ENCODE data around the gene GRPEL1.
A peak's percentile ranks its signal among the peaks of the same experiment; 100 is the strongest.

The GRPEL1 gene

DNA sequence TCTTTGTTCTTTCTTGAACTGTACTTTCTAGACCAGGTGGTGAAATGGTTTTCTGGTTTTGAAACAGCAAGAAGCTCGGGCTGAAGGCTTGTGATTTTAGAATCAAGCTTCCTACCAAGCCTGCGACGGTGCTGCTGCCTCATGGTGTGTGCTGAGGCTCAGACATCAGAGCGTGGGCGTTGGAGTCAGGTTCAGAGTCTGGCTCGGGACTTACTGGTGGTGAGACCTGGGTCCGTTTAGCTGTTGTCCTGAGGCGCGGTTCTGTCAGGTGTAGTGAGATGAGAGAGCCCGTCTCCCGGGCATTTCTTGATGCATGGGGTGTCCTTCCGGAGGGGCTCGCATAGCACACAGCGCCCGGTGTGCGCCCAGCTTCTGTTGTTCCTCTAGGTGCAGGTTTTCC lies 44.4 kb downstream of the GRPEL1 start:
- H2BK5ac ChIP-seq (ENCODE audit: low read depth, low read length, poor library complexity) = no peak overlapping the region
- no peak overlapping the region for H2BK120ac ChIP-seq (ENCODE audit: insufficient read depth, low read length, poor library complexity)
- peak overlapping the region; percentile 14 for H2AK5ac ChIP-seq (ENCODE audit: low read length)
- WGBS (ENCODE audit: extremely low coverage, insufficient coverage, insufficient read length) = no CpG with 5 or more reads among the region's 16 CpGs
- H3K4me1 ChIP-seq (ENCODE audit: control insufficient read depth in 1 of 2, insufficient read depth in 2 of 2, low read length in 2 of 2) = peaks cover 13 to 20% of the 10 kb centered on the region in 2 experiments
- H3K79me1 ChIP-seq (ENCODE audit: low read length) = peaks cover 7% of the 10 kb centered on the region
- no peak overlapping the region for H3K27ac ChIP-seq (ENCODE audit: low read depth, low read length)
- no peak overlapping the region for H3K4ac ChIP-seq (ENCODE audit: low read depth, low read length)
- H4K91ac ChIP-seq (ENCODE audit: low read depth, low read length) = no peak overlapping the region
- peaks cover 4% of the 10 kb centered on the region for H3K9me3 ChIP-seq (ENCODE audit: insufficient read depth, low read depth, low read length)
- H3K14ac ChIP-seq (ENCODE audit: low read length) = no peak overlapping the region
- H3K79me2 ChIP-seq (ENCODE audit: control insufficient read depth, insufficient read depth, low read length, poor library complexity) = peaks cover 1% of the 10 kb centered on the region
- no peak overlapping the region for H3K9ac ChIP-seq (ENCODE audit: low read length)
- no peak overlapping the region for H2BK12ac ChIP-seq (ENCODE audit: low read length)
- H3K27me3 ChIP-seq (ENCODE audit: insufficient read depth, low read length) = no peaks in the 10 kb centered on the region
- no peak overlapping the region for H3K4me3 ChIP-seq (ENCODE audit: low read depth, low read length)
- H4K12ac ChIP-seq (ENCODE audit: low read depth, low read length) = no peak overlapping the region
- no peak overlapping the region for H4K8ac ChIP-seq (ENCODE audit: low read depth, low read length)
- no peak overlapping the region for H2AFZ ChIP-seq (ENCODE audit: insufficient read depth, low read length, poor library complexity)
- peak overlapping the region; percentile 34 for H3K18ac ChIP-seq (ENCODE audit: low read length)
- no peak overlapping the region for H3K4me2 ChIP-seq (ENCODE audit: low read length)
- H3K23ac ChIP-seq (ENCODE audit: low read length) = no peak overlapping the region
- DNase-seq = no peak
- peaks cover 27 to 31% of the 10 kb centered on the region in 2 experiments for H3K36me3 ChIP-seq (ENCODE audit: control insufficient read depth in 1 of 2, insufficient read depth in 2 of 2, low read length in 2 of 2)

DNA sequence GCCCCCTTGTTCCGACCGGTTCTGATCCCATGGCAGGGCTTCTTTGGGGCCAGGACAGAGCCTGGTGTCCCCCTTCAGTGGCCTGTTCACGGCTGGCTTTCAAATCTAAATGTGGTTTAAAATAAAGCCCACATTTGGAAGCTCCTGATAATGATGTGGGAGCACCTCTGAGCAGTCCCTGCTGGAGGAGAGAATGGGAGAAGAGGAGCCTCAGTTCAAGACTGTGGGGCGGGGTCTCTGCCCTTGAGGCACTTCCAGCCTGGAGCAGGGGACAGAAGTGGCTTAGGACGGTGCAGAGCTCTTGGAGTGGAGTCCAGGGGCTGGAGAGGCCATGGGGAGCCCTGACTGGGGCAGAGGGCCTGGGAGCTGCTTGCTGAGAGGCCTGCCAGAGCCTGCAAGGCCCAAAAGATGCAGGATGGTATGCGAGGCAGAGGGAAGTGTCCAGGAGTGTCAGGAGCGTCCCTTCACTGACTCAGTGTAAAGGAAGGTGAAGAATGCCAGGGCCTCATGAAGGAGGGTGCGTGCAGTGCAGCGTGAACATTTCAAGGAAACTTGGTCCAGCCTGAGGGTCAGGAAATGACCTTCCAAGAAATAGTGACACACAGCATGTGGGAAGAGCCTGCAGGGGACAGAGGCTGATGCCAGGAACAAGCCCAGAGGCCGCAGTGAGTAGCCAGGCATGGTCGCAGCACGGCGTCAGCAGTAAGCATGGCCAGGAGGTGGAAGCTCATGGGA lies 45.8 kb downstream of the GRPEL1 start:
- Histone ChIP-seq H2BK5ac (ENCODE audit: low read depth, low read length, poor library complexity) (peak overlapping the region; percentile 65), H3K23ac (ENCODE audit: low read length) (no peak overlapping the region), H3K9ac (ENCODE audit: low read length) (no peak overlapping the region), H3K79me2 (ENCODE audit: control insufficient read depth, insufficient read depth, low read length, poor library complexity) (peaks cover 1% of the 10 kb centered on the region), H2BK120ac (ENCODE audit: insufficient read depth, low read length, poor library complexity) (peak overlapping the region; percentile 89), H3K14ac (ENCODE audit: low read length) (peak overlapping the region; percentile 92), H4K8ac (ENCODE audit: low read depth, low read length) (peak overlapping the region; percentile 59), H3K27ac (ENCODE audit: low read depth, low read length) (peak overlapping the region; percentile 75), H2BK12ac (ENCODE audit: low read length) (peak overlapping the region; percentile 91), H2AFZ (ENCODE audit: insufficient read depth, low read length, poor library complexity) (peak overlapping the region; percentile 27), H3K4me1 (ENCODE audit: control insufficient read depth in 1 of 2, insufficient read depth in 2 of 2, low read length in 2 of 2) (peaks cover 13 to 20% of the 10 kb centered on the region in 2 experiments), H3K27me3 (ENCODE audit: insufficient read depth, low read length) (no peaks in the 10 kb centered on the region), H4K91ac (ENCODE audit: low read depth, low read length) (peak overlapping the region; percentile 89), H3K4ac (ENCODE audit: low read depth, low read length) (peak overlapping the region; percentile 49), H4K12ac (ENCODE audit: low read depth, low read length) (no peak overlapping the region), H3K79me1 (ENCODE audit: low read length) (peaks cover 7% of the 10 kb centered on the region), H3K4me2 (ENCODE audit: low read length) (no peak overlapping the region), H3K36me3 (ENCODE audit: control insufficient read depth in 1 of 2, insufficient read depth in 2 of 2, low read length in 2 of 2) (peaks cover 26 to 27% of the 10 kb centered on the region in 2 experiments), H3K18ac (ENCODE audit: low read length) (peak overlapping the region; percentile 77), H2AK5ac (ENCODE audit: low read length) (peak overlapping the region; percentile 84), H3K9me3 (ENCODE audit: insufficient read depth, low read depth, low read length) (peaks cover 2% of the 10 kb centered on the region), H3K4me3 (ENCODE audit: low read depth, low read length) (no peak overlapping the region)
- WGBS (ENCODE audit: extremely low coverage, insufficient coverage, insufficient read length) = no CpG with 5 or more reads among the region's 13 CpGs
- DNase-seq = peak; percentile 99

DNA sequence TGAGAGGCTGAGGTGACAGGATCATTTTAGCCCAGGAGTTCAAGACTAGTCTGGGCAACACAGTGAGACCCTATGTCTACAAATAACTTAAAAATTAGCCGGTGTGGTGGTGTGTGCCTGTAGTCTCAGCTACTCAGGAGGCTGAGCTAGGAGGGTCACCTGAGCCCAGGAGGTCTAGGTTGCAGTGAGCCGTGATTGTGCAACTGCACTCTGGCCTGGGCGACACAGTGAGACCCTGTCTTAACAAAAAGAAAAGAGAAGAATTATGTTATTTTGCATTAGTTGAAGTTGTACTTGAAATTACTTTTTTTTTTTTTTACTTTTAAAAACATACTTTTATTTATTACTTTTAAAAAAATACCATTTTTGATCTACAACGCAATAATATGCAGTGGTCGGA lies 46.5 kb downstream of the GRPEL1 start:
- Histone ChIP-seq H3K36me3 (ENCODE audit: control insufficient read depth in 1 of 2, insufficient read depth in 2 of 2, low read length in 2 of 2) (peaks cover 28 to 32% of the 10 kb centered on the region in 2 experiments), H3K79me1 (ENCODE audit: low read length) (peaks cover 7% of the 10 kb centered on the region), H3K14ac (ENCODE audit: low read length) (no peak overlapping the region), H3K4me2 (ENCODE audit: low read length) (no peak overlapping the region), H2AFZ (ENCODE audit: insufficient read depth, low read length, poor library complexity) (no peak overlapping the region), H3K4me3 (ENCODE audit: low read depth, low read length) (no peak overlapping the region), H3K79me2 (ENCODE audit: control insufficient read depth, insufficient read depth, low read length, poor library complexity) (peaks cover 1% of the 10 kb centered on the region), H3K9ac (ENCODE audit: low read length) (no peak overlapping the region), H4K8ac (ENCODE audit: low read depth, low read length) (no peak overlapping the region), H3K9me3 (ENCODE audit: insufficient read depth, low read depth, low read length) (peaks cover 2% of the 10 kb centered on the region), H3K23ac (ENCODE audit: low read length) (no peak overlapping the region), H2AK5ac (ENCODE audit: low read length) (no peak overlapping the region), H4K12ac (ENCODE audit: low read depth, low read length) (no peak overlapping the region), H3K4ac (ENCODE audit: low read depth, low read length) (no peak overlapping the region), H2BK12ac (ENCODE audit: low read length) (peak overlapping the region; percentile 77), H3K18ac (ENCODE audit: low read length) (no peak overlapping the region), H3K27me3 (ENCODE audit: insufficient read depth, low read length) (no peaks in the 10 kb centered on the region), H4K91ac (ENCODE audit: low read depth, low read length) (peak overlapping the region; percentile 89), H3K27ac (ENCODE audit: low read depth, low read length) (peak overlapping the region; percentile 75), H3K4me1 (ENCODE audit: control insufficient read depth in 1 of 2, insufficient read depth in 2 of 2, low read length in 2 of 2) (peaks cover 13 to 20% of the 10 kb centered on the region in 2 experiments), H2BK120ac (ENCODE audit: insufficient read depth, low read length, poor library complexity) (no peak overlapping the region), H2BK5ac (ENCODE audit: low read depth, low read length, poor library complexity) (no peak overlapping the region)
- DNase-seq = no peak
- WGBS (ENCODE audit: extremely low coverage, insufficient coverage, insufficient read length) = no CpG with 5 or more reads among the region's 5 CpGs

DNA sequence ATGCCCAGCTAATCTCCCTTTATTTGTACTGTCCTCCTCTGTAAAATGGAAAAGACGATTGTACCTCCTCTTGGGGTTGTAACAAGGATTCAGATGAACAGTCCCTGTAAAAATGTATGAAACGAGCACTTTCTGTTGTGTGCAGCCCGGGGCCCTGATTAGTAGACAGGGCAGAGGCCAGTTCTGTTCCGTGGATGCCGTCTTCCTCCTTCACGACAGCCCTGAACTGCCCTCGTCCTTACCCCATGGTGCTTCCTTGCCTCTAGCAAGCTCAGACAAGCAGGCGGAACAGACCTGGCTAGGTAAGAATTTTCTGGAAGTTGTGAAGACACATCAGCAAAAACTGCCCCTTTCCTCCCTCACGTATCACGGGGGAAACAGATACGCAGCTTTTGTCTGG lies 47.0 kb downstream of the GRPEL1 start:
- no peak overlapping the region for H3K4ac ChIP-seq (ENCODE audit: low read depth, low read length)
- no peak overlapping the region for H3K23ac ChIP-seq (ENCODE audit: low read length)
- H4K91ac ChIP-seq (ENCODE audit: low read depth, low read length) = no peak overlapping the region
- no peaks in the 10 kb centered on the region for H3K27me3 ChIP-seq (ENCODE audit: insufficient read depth, low read length)
- no peak overlapping the region for H2BK120ac ChIP-seq (ENCODE audit: insufficient read depth, low read length, poor library complexity)
- WGBS (ENCODE audit: extremely low coverage, insufficient coverage, insufficient read length) = no CpG with 5 or more reads among the region's 11 CpGs
- H3K14ac ChIP-seq (ENCODE audit: low read length) = no peak overlapping the region
- H2AK5ac ChIP-seq (ENCODE audit: low read length) = peak overlapping the region; percentile 74
- peaks cover 1% of the 10 kb centered on the region for H3K79me2 ChIP-seq (ENCODE audit: control insufficient read depth, insufficient read depth, low read length, poor library complexity)
- no peak overlapping the region for H2BK5ac ChIP-seq (ENCODE audit: low read depth, low read length, poor library complexity)
- peaks cover 7% of the 10 kb centered on the region for H3K79me1 ChIP-seq (ENCODE audit: low read length)
- H4K8ac ChIP-seq (ENCODE audit: low read depth, low read length) = no peak overlapping the region
- H3K9me3 ChIP-seq (ENCODE audit: insufficient read depth, low read depth, low read length) = peaks cover 2% of the 10 kb centered on the region
- H3K4me1 ChIP-seq (ENCODE audit: control insufficient read depth in 1 of 2, insufficient read depth in 2 of 2, low read length in 2 of 2) = peaks cover 13 to 20% of the 10 kb centered on the region in 2 experiments
- no peak overlapping the region for H3K4me2 ChIP-seq (ENCODE audit: low read length)
- no peak overlapping the region for H3K4me3 ChIP-seq (ENCODE audit: low read depth, low read length)
- H2AFZ ChIP-seq (ENCODE audit: insufficient read depth, low read length, poor library complexity) = no peak overlapping the region
- H3K36me3 ChIP-seq (ENCODE audit: control insufficient read depth in 1 of 2, insufficient read depth in 2 of 2, low read length in 2 of 2) = peaks cover 32 to 35% of the 10 kb centered on the region in 2 experiments
- no peak for DNase-seq
- no peak overlapping the region for H4K12ac ChIP-seq (ENCODE audit: low read depth, low read length)
- H3K9ac ChIP-seq (ENCODE audit: low read length) = no peak overlapping the region
- peak overlapping the region; percentile 36 for H3K18ac ChIP-seq (ENCODE audit: low read length)
- H2BK12ac ChIP-seq (ENCODE audit: low read length) = peak overlapping the region; percentile 39
- H3K27ac ChIP-seq (ENCODE audit: low read depth, low read length) = peak overlapping the region; percentile 18
